HG02763 (cell line): ENCODE data around the gene TMEM200A.

Experiments used
- ATAC-seq: cut with Tn5 transposase; IDR thresholded peaks from one replicate; pipeline ENCODE4 v1.9.1; 2021; ENCODE audit warnings: mild to moderate bottlenecking, moderate library complexity; ENCODE audit not compliant: unreplicated experiment

Gene TMEM200A

GRCh38 chr6:130421585-130421984, 55.8 kb downstream of the TMEM200A start:
- ATAC-seq = no peak

GRCh38 chr6:130423044-130423443, 57.2 kb downstream of the TMEM200A start:
- no peak for ATAC-seq

GRCh38 chr6:130424710-130425109, 58.9 kb downstream of the TMEM200A start:
- no peak for ATAC-seq

- no peak for ATAC-seq
Observed at GRCh38 chr6:130425537-130425936, 59.7 kb downstream of the TMEM200A start.

GRCh38 chr6:130426066-130426721, 60.4 kb downstream of the TMEM200A start:
- no peak for ATAC-seq

GRCh38 chr6:130431346-130431852, 65.6 kb downstream of the TMEM200A start:
- no peak for ATAC-seq

GRCh38 chr6:130432838-130433237, 67.0 kb downstream of the TMEM200A start:
- no peak for ATAC-seq

- ATAC-seq = no peak
Observed at GRCh38 chr6:130434174-130434873, 68.5 kb downstream of the TMEM200A start.

- ATAC-seq = no peak
Observed at GRCh38 chr6:130435181-130435580, 69.4 kb downstream of the TMEM200A start.

GRCh38 chr6:130437961-130438360, 72.1 kb downstream of the TMEM200A start:
- ATAC-seq = no peak

- ATAC-seq = no peak
Observed at GRCh38 chr6:130447374-130447773, 81.6 kb downstream of the TMEM200A start.

- ATAC-seq = no peak
Observed at GRCh38 chr6:130452336-130452735, 86.5 kb downstream of the TMEM200A start.

GRCh38 chr6:130453230-130453629, 87.4 kb downstream of the TMEM200A start:
- no peak for ATAC-seq

GRCh38 chr6:130457605-130458004, 91.8 kb downstream of the TMEM200A start:
- ATAC-seq = no peak

GRCh38 chr6:130459316-130459715, 93.5 kb downstream of the TMEM200A start:
- ATAC-seq = no peak

- ATAC-seq = no peak
Observed at GRCh38 chr6:130460934-130461333, 95.1 kb downstream of the TMEM200A start.

- ATAC-seq = no peak
Observed at GRCh38 chr6:130466052-130466747, 100.4 kb downstream of the TMEM200A start.

GRCh38 chr6:130466748-130467061, 100.9 kb downstream of the TMEM200A start:
- ATAC-seq = no peak

- ATAC-seq = no peak
Observed at GRCh38 chr6:130467146-130468050, 101.6 kb downstream of the TMEM200A start.

GRCh38 chr6:130470766-130471165, 104.9 kb downstream of the TMEM200A start:
- no peak for ATAC-seq

- ATAC-seq = no peak
Observed at GRCh38 chr6:130473886-130474285, 108.1 kb downstream of the TMEM200A start.
